GM21576 (cell line): Measurements from ENCODE around the gene MRPL2.

Experiments used
- ATAC-seq: cut with Tn5 transposase; IDR thresholded peaks from one replicate; pipeline ENCODE4 v1.9.1; 2021; ENCODE audit warnings: mild to moderate bottlenecking, moderate library complexity; ENCODE audit not compliant: unreplicated experiment

MRPL2 gene

GRCh38 chr6:43059168-43060033 lies at the start of gene MRPL2, which contains the start of gene KLC4:
TSS of gene MRPL2 (minus strand) at chr6:43059434. CDS start at chr6:43059381, 53 bp downstream.
TSS of gene KLC4 (plus strand) at chr6:43059631. CDS start at chr6:43061336, 1,705 bp downstream.
- peak; percentile 83 for ATAC-seq

- no peak for ATAC-seq
Measured at GRCh38 chr6:43107344-43108062, 48.3 kb upstream of the MRPL2 start.

GRCh38 chr6:43105538-43106222 lies 46.4 kb upstream of the MRPL2 start:
- no peak for ATAC-seq

GRCh38 chr6:43103253-43103876 lies 44.1 kb upstream of the MRPL2 start:
- ATAC-seq = no peak

GRCh38 chr6:43101497-43101896 lies 42.3 kb upstream of the MRPL2 start:
- no peak for ATAC-seq

GRCh38 chr6:43097502-43097901 lies 38.3 kb upstream of the MRPL2 start:
- no peak for ATAC-seq

GRCh38 chr6:43097098-43097489 lies 37.9 kb upstream of the MRPL2 start:
- no peak for ATAC-seq

GRCh38 chr6:43096451-43097097 lies 37.3 kb upstream of the MRPL2 start:
- ATAC-seq = no peak

GRCh38 chr6:43095939-43096338 lies 36.7 kb upstream of the MRPL2 start:
- no peak for ATAC-seq

GRCh38 chr6:43093436-43094289 lies 34.4 kb upstream of the MRPL2 start:
- ATAC-seq = no peak

GRCh38 chr6:43092635-43093034 lies 33.4 kb upstream of the MRPL2 start:
- ATAC-seq = no peak

GRCh38 chr6:43091436-43091991 lies 32.3 kb upstream of the MRPL2 start:
- no peak for ATAC-seq

GRCh38 chr6:43091020-43091419 lies 31.8 kb upstream of the MRPL2 start:
- ATAC-seq = no peak

- no peak for ATAC-seq
Measured at GRCh38 chr6:43090559-43090956, 31.3 kb upstream of the MRPL2 start.

- ATAC-seq = no peak
Measured at GRCh38 chr6:43089874-43090558, 30.8 kb upstream of the MRPL2 start.

- no peak for ATAC-seq
Measured at GRCh38 chr6:43089467-43089866, 30.2 kb upstream of the MRPL2 start.

GRCh38 chr6:43088654-43089056 lies 29.4 kb upstream of the MRPL2 start:
- ATAC-seq = no peak

GRCh38 chr6:43086022-43086658 lies 26.9 kb upstream of the MRPL2 start:
- no peak for ATAC-seq
